Erythroblast (primary cell): Measurements from ENCODE around the gene XDH.

Experiments used
- GATA1 ChIP-seq: IDR thresholded peaks from 2 replicates; pipeline ENCODE4 v1.6.1; 2011; ENCODE audit warnings: low read depth, mild to moderate bottlenecking, control low read depth, low read length, moderate library complexity
- POLR2A ChIP-seq: IDR thresholded peaks from 2 replicates; pipeline ENCODE4 v1.6.1; 2011; ENCODE audit warnings: mild to moderate bottlenecking, low read length

- TF ChIP-seq POLR2A (no peak), GATA1 (no peak)
Measured at GRCh38 chr2:31324016-31324633, 90.4 kb downstream of the XDH start.
